SK-N-SH (cell line): Measurements from ENCODE around the gene GLRA3.

ENCODE experiments used
- CTCF ChIP-seq: fragments of 200-600 bp; sonication (generic); IDR thresholded peaks from 2 replicates; pipeline ENCODE4 v1.6.1; 2017; ENCODE audit warnings: antibody characterized with exemption, mild to moderate bottlenecking, moderate library complexity
- EP300 ChIP-seq, 2 experiments: IDR thresholded peaks; 2 replicates each; pipeline versions ENCODE4 v1.4.0 to v1.6.1; 2012; ENCODE audit warnings: borderline replicate concordance in 1 of 2, low read depth in 1 of 2, low read length in 1 of 2
- EZH2phosphoT487 ChIP-seq: fragments of 200-600 bp; sonication (generic); IDR thresholded peaks from 2 replicates; pipeline ENCODE4 v1.6.1; 2017; ENCODE audit warnings: low read depth, mixed run types, mild to moderate bottlenecking, antibody characterized with exemption, moderate library complexity, borderline replicate concordance
- MAX ChIP-seq: IDR thresholded peaks from 2 replicates; pipeline ENCODE4 v1.4.0; 2012; ENCODE audit warnings: low read depth
- MXI1 ChIP-seq: IDR thresholded peaks from 2 replicates; pipeline ENCODE4 v1.6.1; 2012; ENCODE audit warnings: mild to moderate bottlenecking, low read depth, low read length, improper control_type of control experiment
- NRF1 ChIP-seq: IDR thresholded peaks from 2 replicates; pipeline ENCODE4 v1.6.1; 2012; ENCODE audit warnings: low read depth, mild to moderate bottlenecking, low read length
- YY1 ChIP-seq: IDR thresholded peaks from 2 replicates; pipeline ENCODE4 v1.4.0; 2012; ENCODE audit warnings: low read depth, mild to moderate bottlenecking

DNA sequence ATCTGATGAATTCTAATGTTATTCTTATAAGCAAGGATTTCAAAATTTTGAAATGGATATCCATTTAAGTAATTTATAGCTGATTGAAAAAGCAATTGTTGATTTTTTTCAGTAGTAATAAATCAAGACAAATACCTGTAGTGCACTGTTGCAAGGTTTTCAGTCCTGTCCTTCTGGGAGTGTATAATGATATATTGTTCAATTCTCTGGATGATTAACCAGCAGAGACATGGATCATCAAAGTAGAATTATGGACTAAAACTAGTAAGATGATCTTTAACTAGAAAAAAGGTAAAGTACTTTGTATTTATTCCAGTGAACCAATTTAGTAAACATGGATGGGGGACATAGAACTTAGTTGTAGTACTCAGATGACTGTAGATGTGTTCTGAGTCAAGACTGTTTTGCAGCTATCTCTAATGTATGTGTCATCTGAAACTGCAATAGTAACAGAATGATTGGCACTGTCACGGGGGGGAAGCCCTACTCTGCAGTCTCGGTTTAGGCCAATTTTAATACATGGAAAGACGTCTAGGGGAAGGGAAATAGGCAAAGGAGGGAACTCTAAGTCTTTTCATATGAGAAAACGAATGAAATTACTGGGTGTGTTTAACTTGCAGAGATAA, 121.9 kb downstream of the GLRA3 start:
- TF ChIP-seq YY1 (no peak), CTCF (no peak), NRF1 (no peak), EZH2phosphoT487 (no peak), EP300 (IDR thresholded peaks at IDR 0.05; ENCODE audit: borderline replicate concordance in 1 of 2, low read depth in 1 of 2, low read length in 1 of 2) (no peak), MAX (no peak), MXI1 (no peak)
